Measurements from ENCODE around the gene TAS2R20.

GRCh38 chr12:11015775-11016430 is 17.8 kb upstream of the TAS2R20 start:
- no peak for TF ChIP-seq FOXA1 (IDR thresholded peaks at IDR 0.05)
- no peak for TF ChIP-seq SP1 (IDR thresholded peaks at IDR 0.05)
- no peak for TF ChIP-seq TARDBP (IDR thresholded peaks at IDR 0.05)
- TF ChIP-seq, protein P1, sequence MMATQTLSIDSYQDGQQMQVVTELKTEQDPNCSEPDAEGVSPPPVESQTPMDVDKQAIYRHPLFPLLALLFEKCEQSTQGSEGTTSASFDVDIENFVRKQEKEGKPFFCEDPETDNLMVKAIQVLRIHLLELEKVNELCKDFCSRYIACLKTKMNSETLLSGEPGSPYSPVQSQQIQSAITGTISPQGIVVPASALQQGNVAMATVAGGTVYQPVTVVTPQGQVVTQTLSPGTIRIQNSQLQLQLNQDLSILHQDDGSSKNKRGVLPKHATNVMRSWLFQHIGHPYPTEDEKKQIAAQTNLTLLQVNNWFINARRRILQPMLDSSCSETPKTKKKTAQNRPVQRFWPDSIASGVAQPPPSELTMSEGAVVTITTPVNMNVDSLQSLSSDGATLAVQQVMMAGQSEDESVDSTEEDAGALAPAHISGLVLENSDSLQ (IDR thresholded peaks at IDR 0.05) = no peak
- TF ChIP-seq BHLHE40 (IDR thresholded peaks at IDR 0.05; ENCODE audit: borderline replicate concordance) = no peak
- no peak for TF ChIP-seq NFRKB (IDR thresholded peaks at IDR 0.05)
- TF ChIP-seq HDGF (IDR thresholded peaks at IDR 0.05; ENCODE audit: borderline replicate concordance) = no peak

Data from HEK293T (cell line).